ENCODE data around the gene FNDC11.
A peak's percentile ranks its signal among the peaks of the same experiment; 100 is the strongest.

DNA sequence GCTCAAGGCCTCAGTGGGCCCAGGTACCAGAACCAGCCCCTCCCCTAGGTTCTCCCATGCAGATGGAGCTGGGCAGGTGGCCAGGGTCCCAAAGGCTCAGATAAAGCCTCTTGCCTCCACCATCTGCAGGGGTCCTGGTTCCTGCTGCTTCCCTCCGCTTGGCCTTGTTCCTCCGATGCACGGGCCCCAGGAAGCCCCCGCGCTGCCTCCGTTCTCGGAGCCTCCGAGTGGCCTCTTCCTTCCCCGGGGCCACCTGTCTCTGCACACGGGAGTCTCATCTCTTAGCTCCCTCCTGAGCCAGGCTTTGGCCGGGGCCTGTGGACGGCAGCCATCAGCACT lies 14.9 kb upstream of the FNDC11 start:
- TF ChIP-seq POLR2A (IDR thresholded peaks at IDR 0.05): no peak
- TF ChIP-seq, protein P1, sequence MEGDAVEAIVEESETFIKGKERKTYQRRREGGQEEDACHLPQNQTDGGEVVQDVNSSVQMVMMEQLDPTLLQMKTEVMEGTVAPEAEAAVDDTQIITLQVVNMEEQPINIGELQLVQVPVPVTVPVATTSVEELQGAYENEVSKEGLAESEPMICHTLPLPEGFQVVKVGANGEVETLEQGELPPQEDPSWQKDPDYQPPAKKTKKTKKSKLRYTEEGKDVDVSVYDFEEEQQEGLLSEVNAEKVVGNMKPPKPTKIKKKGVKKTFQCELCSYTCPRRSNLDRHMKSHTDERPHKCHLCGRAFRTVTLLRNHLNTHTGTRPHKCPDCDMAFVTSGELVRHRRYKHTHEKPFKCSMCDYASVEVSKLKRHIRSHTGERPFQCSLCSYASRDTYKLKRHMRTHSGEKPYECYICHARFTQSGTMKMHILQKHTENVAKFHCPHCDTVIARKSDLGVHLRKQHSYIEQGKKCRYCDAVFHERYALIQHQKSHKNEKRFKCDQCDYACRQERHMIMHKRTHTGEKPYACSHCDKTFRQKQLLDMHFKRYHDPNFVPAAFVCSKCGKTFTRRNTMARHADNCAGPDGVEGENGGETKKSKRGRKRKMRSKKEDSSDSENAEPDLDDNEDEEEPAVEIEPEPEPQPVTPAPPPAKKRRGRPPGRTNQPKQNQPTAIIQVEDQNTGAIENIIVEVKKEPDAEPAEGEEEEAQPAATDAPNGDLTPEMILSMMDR (IDR thresholded peaks at IDR 0.05 in 8 of 11, conservative IDR thresholded peaks at IDR 0.05 in 3 of 11): no peak
- TF ChIP-seq POLR2AphosphoS5 (IDR thresholded peaks at IDR 0.05): peak in 1 of 3 donors; percentile 7
